ENCODE measurements around the gene CLEC16A. TPM values are rescaled to one million over a fixed set of nuclear protein-coding genes. Genes with fewer than 3 reads are reported as not detected.
"Not testable (repeated sequence)": the region's sequence is repeated elsewhere in the genome, so short reads cannot be mapped to it uniquely, and the experiment has no call there.

The CLEC16A gene
- total RNA-seq, 1 experiment from 2014 or later = 7.2 TPM

- DNase-seq (ENCODE audit: low read depth) = not testable (repeated sequence)
These were observed 22.2 kb downstream of the CLEC16A start for GRCh38 chr16:10966559-10966958.

DNA sequence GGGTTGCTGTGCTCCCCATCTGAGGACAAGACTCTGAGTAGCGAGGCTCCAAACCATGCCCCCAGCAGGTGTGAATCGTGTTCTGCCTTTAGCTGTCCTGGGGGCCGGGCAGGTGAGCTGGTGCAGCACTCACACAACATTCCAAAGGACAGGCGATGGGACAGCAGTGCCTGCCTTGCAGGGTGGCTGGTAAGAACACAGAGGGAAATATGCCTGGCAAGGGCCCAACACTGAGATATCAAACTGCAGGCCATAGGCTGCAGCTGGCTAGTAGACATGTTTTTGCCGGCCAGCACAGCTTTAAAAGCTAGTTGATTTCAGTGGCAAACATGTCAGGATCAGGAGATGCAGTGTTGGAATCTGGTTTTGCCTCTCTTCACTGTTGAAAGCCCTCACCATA lies 23.6 kb downstream of the CLEC16A start:
- no peak for DNase-seq (ENCODE audit: low read depth)

- DNase-seq (ENCODE audit: low read depth) = no peak
These were observed 24.1 kb downstream of the CLEC16A start for GRCh38 chr16:10968498-10968897.

GRCh38 chr16:10969615-10970014 lies 25.3 kb downstream of the CLEC16A start:
- no peak for DNase-seq (ENCODE audit: low read depth)

GRCh38 chr16:10970065-10970464 lies 25.7 kb downstream of the CLEC16A start:
- DNase-seq (ENCODE audit: low read depth) = no peak

- peak; percentile 77 for DNase-seq (ENCODE audit: low read depth)
These were observed 27.2 kb downstream of the CLEC16A start for GRCh38 chr16:10971560-10971961.

DNA sequence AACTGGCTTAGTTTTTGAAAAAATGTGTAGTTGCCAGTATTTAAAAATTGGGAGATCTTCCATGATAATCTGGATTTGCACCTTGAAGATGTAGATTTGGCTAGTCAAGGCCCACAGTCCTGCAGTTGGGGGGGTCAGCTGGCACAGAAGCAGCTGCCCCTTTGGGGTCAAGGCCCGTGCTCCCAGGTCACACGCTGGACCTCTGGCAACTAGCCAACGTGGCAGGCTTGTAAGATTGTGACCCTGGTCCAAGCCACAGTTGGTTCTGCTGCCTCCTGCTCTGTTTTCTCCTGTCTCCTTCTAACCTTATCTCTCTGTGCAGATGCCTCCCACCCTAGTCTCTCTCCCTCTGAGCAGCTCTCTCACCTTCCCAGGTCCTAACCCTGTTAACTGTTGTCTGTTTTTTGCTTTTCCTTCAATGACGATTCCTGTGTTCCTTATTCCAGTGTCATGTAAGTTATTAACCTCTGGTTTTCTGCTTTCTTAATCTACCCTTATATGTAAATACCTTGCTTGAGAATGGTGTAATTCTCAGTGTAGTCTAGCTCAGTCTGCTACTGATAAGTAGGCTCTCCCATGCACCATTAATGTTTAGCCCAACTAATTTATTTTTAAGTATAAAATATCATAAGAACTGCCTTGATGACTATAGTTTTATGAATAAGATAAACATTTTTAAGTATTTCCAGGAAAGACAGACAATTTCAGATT lies 27.9 kb downstream of the CLEC16A start:
- DNase-seq (ENCODE audit: low read depth) = no peak

DNA sequence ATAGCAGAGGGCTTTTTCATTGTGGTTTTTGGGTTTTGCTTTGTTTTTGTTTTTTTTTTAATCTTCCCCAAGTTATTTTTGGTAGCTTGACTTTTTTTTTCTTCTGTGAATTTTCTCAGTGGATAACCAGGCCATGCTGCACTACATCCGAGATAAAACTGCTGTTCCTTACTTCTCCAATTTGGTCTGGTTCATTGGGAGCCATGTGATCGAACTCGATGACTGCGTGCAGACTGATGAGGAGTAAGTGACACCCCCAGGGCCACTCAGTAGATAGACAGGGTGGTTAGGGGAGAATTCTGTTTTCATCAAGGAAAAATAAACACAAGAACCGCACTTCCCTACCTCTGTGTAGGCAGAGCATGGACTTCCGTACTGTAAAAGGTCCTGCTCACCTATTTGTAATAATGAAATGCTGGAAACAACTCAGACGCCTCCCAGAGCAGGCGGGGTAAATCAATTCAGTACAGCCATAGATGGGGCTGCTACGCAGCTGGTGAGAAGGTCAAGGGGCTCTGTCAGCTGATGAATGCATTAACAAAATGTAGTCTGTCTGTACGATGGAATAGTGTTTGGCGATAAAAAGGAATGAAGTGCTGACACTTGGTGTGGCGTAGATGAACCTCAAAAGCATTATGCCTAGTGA lies 28.6 kb downstream of the CLEC16A start:
- DNase-seq (ENCODE audit: low read depth) = no peak

GRCh38 chr16:10976634-10977033 lies 32.3 kb downstream of the CLEC16A start:
- no peak for DNase-seq (ENCODE audit: low read depth)

DNA sequence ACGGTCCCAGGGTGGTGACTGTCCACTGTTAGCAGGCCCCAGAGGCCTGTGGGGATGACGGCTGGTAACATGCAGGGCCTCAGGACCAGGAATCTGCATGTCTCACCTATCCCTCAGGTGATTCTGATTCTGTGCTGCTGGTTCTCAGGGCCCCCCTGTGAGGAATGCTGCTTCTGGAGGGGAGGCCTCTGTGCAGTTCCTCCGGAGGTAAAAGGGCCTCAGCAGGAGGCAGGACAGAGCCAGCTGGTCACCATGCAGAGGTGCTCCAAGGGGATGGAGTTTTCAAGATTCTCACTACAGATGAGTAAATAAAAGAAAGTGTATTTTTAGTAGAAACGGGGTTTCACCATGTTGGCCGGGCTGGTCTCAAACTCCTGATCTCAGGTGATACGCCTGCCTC lies 33.8 kb downstream of the CLEC16A start:
- no peak for DNase-seq (ENCODE audit: low read depth)

DNA sequence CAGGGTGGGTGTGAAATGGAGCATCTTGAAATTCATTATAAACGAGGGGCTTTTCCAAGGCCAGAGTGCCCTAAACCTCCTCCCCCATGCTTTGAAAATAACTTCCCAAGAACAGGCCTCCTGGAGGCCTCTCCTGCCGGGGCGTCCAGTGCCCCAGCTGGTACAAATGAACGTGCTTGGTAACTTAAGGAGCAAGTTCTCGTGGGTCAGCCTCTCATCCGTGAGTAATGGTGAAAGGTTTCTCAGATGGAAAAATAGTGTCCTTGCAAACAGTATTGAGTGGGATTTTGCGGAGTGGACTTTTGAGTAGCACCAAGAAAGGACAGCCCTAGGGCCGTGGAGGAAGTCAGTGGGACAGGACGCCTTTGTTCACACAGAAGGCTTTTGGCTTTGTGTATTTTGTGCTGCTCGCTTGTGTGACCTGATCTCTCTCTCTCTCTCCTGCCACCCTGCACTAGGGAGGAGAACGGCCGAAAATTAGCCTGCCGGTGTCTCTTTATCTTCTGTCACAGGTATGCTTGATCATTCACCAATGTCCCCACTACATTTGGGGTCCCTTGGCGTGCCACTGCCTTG lies 34.6 kb downstream of the CLEC16A start:
- no peak for DNase-seq (ENCODE audit: low read depth)

GRCh38 chr16:10979717-10980601 lies 35.6 kb downstream of the CLEC16A start:
- no peak for DNase-seq (ENCODE audit: low read depth)

DNA sequence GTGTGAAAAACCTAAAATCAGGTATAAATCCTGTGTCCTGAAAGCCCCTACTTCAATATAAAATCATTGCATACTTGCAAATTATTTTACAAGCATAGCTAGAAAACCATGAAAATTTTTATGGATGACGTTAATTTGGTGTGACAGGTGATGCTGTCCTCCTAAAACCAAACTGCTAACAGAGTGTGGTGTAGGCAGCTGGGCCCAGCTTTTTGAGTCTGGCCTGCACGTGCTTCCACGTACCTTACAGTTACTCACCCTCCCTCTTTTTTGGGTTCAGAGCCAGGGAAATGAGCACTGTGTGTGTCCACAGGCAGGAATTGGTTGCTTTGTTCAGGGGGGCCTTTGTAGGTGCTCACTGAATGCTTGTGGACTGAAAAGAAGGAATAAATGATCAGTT lies 36.4 kb downstream of the CLEC16A start:
- no peak for DNase-seq (ENCODE audit: low read depth)

- DNase-seq (ENCODE audit: low read depth) = no peak
These were observed 37.4 kb downstream of the CLEC16A start for GRCh38 chr16:10981697-10982216.

DNA sequence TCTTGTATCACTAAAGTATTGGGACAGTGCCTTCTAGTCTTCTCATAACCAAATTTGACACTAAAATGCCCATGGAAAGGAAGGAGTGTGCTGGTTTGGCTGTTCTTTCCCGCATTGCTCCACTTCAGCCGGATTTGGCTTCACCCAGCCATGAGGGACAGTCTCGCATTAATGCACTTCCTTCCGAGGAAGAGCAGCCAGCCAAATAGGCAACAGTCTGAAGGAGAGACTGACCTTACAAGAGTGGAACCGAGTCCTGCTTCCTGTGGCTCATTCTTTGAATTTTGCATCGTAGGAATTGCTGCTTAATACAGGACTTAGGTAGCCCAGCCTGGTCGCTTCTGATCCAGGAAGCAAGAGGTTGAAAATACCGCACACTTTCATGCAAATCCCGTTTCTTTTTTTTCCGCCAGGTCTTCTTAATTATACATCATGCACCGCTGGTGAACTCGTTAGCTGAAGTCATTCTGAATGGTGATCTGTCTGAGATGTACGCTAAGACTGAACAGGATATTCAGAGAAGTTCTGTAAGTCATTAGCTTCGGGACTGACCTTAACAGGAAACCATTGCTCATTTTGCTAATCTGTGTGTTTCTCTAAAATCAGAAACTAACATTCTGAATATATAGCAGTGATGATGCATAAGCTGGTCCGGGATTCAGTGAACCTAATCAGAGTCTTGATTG lies 38.2 kb downstream of the CLEC16A start:
- DNase-seq (ENCODE audit: low read depth) = no peak

GRCh38 chr16:10983159-10983558 lies 38.8 kb downstream of the CLEC16A start:
- no peak for DNase-seq (ENCODE audit: low read depth)

- DNase-seq (ENCODE audit: low read depth) = peak; percentile 19
These were observed 40.1 kb downstream of the CLEC16A start for GRCh38 chr16:10984509-10984908.

DNA sequence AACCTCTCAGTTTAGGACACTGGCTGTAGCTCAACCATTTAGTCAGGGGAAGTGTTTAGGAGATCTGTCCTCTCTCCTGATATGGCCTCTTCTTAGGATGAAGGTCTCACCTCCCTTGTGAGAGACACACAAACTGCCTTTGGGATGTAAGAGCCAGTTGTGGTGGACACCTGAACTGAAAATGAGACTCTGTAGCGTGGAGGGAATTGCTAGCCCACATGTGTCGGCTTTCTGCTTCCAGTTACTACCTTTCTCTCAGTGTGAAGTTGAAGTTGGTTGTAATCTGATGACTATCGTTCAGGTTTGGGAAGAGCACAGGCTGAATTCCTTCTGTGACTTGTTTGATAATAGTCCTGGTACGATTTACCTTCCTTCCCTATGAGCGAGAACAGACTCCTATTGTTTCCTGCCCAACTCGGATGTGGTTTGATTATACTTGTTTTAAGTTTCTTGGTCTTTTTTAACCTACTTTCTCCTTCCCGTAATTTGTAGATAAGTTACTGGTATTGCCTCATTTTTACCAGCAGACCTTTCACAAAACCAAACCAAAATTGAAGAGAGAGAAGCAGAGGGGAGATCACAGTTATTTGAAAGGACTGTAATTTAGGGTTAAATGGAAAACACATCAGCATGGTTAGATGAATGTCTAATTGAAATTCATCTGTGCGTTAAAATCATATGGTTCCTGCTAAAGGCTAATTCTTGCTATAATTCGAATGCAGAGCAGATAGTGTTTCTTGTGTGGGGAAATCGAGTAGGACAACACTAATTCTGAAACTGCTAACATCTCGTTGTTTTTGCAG lies 43.2 kb downstream of the CLEC16A start:
- DNase-seq (ENCODE audit: low read depth) = no peak

DNA sequence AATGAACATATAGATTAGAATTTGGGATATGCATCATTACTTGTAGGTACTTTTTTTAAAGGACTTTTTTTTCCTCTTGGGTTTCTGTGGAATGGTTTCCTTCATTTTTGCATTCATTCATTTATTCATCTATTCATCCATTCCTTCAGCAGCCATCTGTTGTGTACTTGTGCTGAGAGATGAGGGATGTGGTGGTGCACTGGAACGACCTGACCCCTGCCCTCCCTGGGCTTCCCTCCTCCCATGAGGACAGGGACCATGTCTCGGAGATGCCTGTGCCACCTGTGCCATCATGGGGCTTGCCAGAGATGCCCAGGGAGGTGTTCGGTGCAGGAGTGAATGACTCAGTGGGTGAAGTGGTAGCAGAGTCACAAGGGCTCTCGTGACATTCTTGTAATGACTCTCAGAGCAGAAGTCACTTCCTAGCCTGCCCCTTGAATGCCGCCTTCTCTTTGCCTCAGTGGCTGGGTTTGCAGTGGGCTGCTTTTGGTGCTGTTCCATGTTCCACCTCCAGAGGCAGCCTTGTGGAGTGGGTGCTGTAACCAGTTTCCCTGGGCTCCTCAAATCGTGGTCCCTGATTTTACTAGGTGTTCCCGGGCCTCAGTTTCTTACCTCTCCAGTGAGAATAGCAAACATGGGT lies 43.9 kb downstream of the CLEC16A start:
- DNase-seq (ENCODE audit: low read depth) = no peak

GRCh38 chr16:10988879-10989278 lies 44.5 kb downstream of the CLEC16A start:
- no peak for DNase-seq (ENCODE audit: low read depth)
